ENCODE measurements around the gene MRPL38. TPM values are rescaled to one million over a fixed set of nuclear protein-coding genes. Genes with fewer than 3 reads are reported as not detected.

The MRPL38 gene
- total RNA-seq, 1 experiment from 2014 or later, result 127 TPM

DNA sequence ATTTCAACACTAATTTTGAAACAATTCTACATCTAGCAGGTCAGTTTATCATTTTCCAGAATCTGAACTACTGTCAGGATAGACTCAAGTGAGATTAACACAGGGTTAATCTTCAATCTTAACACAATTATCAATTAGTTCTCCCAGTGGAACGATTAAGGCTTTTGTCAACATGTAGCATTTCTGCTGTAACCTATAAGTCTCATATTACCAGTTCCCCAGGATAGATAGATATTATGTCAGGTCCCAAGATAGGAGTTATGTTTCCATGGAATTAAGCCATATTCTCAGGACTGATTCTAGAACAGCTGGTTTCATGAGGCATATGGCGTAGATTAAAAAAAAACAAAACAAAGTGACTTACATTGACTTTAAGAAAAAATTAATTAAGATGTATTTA, 40.5 kb upstream of the MRPL38 start:
- TF ChIP-seq, protein P1, sequence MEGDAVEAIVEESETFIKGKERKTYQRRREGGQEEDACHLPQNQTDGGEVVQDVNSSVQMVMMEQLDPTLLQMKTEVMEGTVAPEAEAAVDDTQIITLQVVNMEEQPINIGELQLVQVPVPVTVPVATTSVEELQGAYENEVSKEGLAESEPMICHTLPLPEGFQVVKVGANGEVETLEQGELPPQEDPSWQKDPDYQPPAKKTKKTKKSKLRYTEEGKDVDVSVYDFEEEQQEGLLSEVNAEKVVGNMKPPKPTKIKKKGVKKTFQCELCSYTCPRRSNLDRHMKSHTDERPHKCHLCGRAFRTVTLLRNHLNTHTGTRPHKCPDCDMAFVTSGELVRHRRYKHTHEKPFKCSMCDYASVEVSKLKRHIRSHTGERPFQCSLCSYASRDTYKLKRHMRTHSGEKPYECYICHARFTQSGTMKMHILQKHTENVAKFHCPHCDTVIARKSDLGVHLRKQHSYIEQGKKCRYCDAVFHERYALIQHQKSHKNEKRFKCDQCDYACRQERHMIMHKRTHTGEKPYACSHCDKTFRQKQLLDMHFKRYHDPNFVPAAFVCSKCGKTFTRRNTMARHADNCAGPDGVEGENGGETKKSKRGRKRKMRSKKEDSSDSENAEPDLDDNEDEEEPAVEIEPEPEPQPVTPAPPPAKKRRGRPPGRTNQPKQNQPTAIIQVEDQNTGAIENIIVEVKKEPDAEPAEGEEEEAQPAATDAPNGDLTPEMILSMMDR (conservative IDR thresholded peaks at IDR 0.05), result no peak
- no peak for TF ChIP-seq EZH2 (IDR thresholded peaks at IDR 0.05; ENCODE audit: low read depth)
- ChIA-PET CTCF (interaction anchor here (0.6 kb wide), 1 partner anchor 29 kb away, joined by 3 read pairs; no protein-coding TSS in a partner anchor), POLR2A (ENCODE audit: unreplicated experiment) (interaction anchor here (0.6 kb wide), 1 partner anchor 39 kb away, joined by 8 read pairs; no protein-coding TSS in a partner anchor)
- Histone ChIP-seq H3K9me3 (ENCODE audit: insufficient read depth, low read depth) (no peaks in the 10 kb centered on the region), H2AFZ (no peak overlapping the region), H3K4me2 (no peak overlapping the region), H3F3A (ENCODE audit: insufficient read depth, low read depth) (peaks cover 11% of the 10 kb centered on the region; the same call in 1 of the 2 replicates), H3K4me3 (no peak overlapping the region), H3K9me2 (ENCODE audit: insufficient read depth) (no peaks in the 10 kb centered on the region), H3K27me3 (ENCODE audit: insufficient read depth, low read depth) (no peaks in the 10 kb centered on the region), H3K4me1 (replicated peaks; ENCODE audit: insufficient read depth) (peaks cover 6% of the 10 kb centered on the region), H3K36me3 (ENCODE audit: low read depth) (peaks cover 26% of the 10 kb centered on the region; the same call in 1 of the 2 replicates), H3K27ac (no peak overlapping the region), H3K79me2 (ENCODE audit: low read depth) (no peaks in the 10 kb centered on the region), H4K20me1 (ENCODE audit: insufficient read depth) (no peaks in the 10 kb centered on the region)
- no peak for DNase-seq
- BruUV-seq (replicated peaks), result no TSS peak
- intact Hi-C loops (cut with micrococcal nuclease; ENCODE audit: unreplicated experiment), result no loop called here

DNA sequence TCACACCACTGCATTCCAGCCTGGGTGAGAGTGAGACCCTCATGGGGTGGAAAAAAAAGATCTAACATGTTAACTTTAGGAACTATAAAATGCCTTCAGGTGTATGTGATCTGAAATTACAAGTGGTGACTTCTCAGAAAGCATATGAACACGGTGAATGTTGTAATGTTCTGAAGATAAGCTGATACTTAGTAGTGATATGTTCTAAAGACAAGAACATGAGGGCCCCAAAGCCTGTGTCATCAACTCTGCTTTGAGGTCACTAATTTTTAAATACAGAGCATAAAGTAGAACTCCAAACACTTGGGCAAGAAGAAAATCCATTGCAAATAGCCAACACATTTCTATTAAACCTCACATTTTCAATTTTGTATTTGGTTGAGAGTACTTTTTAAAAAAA, 38.8 kb upstream of the MRPL38 start:
- DNase-seq, result no peak
- Histone ChIP-seq H3F3A (ENCODE audit: insufficient read depth, low read depth) (peaks cover 11% of the 10 kb centered on the region; the same call in 1 of the 2 replicates), H3K27me3 (ENCODE audit: insufficient read depth, low read depth) (no peaks in the 10 kb centered on the region), H3K4me2 (no peak overlapping the region), H3K27ac (no peak overlapping the region), H3K79me2 (ENCODE audit: low read depth) (no peaks in the 10 kb centered on the region), H4K20me1 (ENCODE audit: insufficient read depth) (no peaks in the 10 kb centered on the region), H2AFZ (no peak overlapping the region), H3K36me3 (ENCODE audit: low read depth) (peaks cover 15% of the 10 kb centered on the region; the same call in 1 of the 2 replicates), H3K4me3 (no peak overlapping the region), H3K9me2 (ENCODE audit: insufficient read depth) (no peaks in the 10 kb centered on the region), H3K4me1 (replicated peaks; ENCODE audit: insufficient read depth) (peaks cover 6% of the 10 kb centered on the region), H3K9me3 (ENCODE audit: insufficient read depth, low read depth) (no peaks in the 10 kb centered on the region)
- ChIA-PET CTCF (no interaction called here), POLR2A (ENCODE audit: unreplicated experiment) (no interaction called here)
- TF ChIP-seq EZH2 (IDR thresholded peaks at IDR 0.05; ENCODE audit: low read depth), result no peak
- TF ChIP-seq, protein P1 (conservative IDR thresholded peaks at IDR 0.05), result no peak
- BruUV-seq (replicated peaks), result no TSS peak
- intact Hi-C loops (cut with micrococcal nuclease; ENCODE audit: unreplicated experiment), result no loop called here

DNA sequence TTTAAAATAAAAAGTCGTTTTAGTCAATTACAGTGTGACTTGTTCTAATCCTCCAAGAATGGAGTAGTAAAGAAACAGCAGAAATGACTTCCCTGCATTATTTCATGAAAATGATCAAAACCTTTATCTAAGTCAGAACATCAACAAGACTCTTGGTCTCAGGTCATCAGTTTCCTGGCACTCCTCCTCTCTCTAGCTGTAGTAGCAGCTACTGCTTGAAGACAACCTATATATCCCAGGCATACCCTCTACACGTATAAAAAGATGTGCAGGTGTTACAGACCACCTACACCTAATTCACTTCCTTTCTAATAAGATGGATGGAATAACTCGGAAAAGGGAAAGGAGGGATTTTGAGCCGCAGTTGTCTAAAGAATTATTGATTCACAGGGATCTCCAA, 37.8 kb upstream of the MRPL38 start:
- H3K79me2 ChIP-seq (ENCODE audit: low read depth), result no peaks in the 10 kb centered on the region
- CTCF ChIA-PET, result no interaction called here
- no peak overlapping the region for H3K4me2 ChIP-seq
- no peak overlapping the region for H2AFZ ChIP-seq
- no peak overlapping the region for H3K27ac ChIP-seq
- POLR2A ChIA-PET (ENCODE audit: unreplicated experiment), result no interaction called here
- DNase-seq, result no peak
- intact Hi-C loops (cut with micrococcal nuclease; ENCODE audit: unreplicated experiment), result no loop called here
- TF ChIP-seq, protein P1 (conservative IDR thresholded peaks at IDR 0.05), result no peak
- TF ChIP-seq EZH2 (IDR thresholded peaks at IDR 0.05; ENCODE audit: low read depth), result no peak
- peaks cover 9% of the 10 kb centered on the region; the same call in 1 of the 2 replicates for H3K36me3 ChIP-seq (ENCODE audit: low read depth)
- H3K9me3 ChIP-seq (ENCODE audit: insufficient read depth, low read depth), result no peaks in the 10 kb centered on the region
- H3K4me3 ChIP-seq, result no peak overlapping the region
- no peaks in the 10 kb centered on the region for H4K20me1 ChIP-seq (ENCODE audit: insufficient read depth)
- H3K9me2 ChIP-seq (ENCODE audit: insufficient read depth), result no peaks in the 10 kb centered on the region
- peaks cover 6% of the 10 kb centered on the region for H3K4me1 ChIP-seq (replicated peaks; ENCODE audit: insufficient read depth)
- H3F3A ChIP-seq (ENCODE audit: insufficient read depth, low read depth), result peaks cover 11% of the 10 kb centered on the region; the same call in 1 of the 2 replicates
- no TSS peak for BruUV-seq (replicated peaks)
- H3K27me3 ChIP-seq (ENCODE audit: insufficient read depth, low read depth), result no peaks in the 10 kb centered on the region

Measured in PC-9 (cell line).